Activated naive CD4-positive, alpha-beta T cell (primary cell): ENCODE results near the gene PANK1.

Experiments
- DNase-seq, 4 experiments: peaks; one replicate each; lab custom pipeline; 2025; lab: John Stamatoyannopoulos, UW

Gene PANK1

DNA sequence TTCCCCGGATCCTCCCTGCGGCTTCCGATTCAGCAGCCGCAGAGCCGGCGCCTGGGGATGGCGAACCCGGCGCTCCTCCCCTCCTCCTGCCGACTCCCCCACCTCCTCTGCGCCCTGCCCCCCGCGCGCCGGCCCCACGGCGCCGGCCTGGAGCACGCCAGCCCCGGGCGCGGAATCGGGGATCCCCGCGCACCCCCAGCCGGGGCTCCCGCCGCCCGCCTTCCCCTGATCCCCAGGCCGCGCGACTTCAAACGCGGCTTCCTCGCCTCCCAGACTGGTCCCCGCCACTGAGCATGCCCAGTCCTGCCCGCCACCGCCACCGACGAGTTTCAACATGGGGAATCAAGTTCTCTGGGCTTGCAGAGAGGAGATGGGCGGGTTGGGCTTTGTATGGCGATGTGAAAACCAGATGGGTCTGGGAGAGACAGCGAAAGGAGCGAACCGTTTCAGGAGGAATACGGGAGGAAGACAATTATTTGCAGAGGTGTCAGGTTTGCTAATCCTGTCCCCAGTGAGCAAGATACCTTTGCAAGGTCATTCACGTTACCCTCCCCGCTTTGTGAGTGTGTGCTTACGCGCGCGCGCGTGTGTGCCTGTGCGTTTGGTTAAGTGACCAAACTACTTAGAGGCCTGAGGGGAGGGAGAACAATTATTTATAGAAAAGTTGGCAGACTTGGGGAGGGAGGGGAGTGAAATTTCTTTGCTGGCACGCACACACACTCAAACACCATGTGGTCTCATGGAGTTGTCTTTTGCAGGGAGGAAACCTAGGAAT lies at the start of gene PANK1:
TSS of gene PANK1 (minus strand) at position 276 of the 775 bp plus-strand sequence. CDS start 351 bp downstream, outside the sequence.
- DNase-seq = peak; percentile 7 to 47 (median 24)

DNA sequence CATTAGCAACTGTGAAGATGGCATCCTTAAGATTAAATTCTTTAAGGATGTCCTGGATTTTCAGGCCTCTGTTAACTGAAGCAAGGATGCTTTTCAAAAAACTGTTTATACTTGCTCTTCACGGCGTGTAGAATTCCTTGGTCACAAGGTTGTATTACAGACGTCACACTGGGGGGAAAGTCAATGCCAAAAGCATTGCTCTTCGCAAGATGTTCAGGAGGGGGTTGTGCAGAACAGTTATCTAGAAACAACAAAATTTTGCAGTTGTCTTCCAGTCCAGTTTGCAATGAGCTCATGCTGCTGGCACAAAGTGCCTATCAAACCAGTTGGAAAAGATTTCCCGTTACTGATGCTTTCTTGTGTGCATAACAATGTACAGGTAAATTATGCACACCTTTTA lies 48.1 kb upstream of the PANK1 start:
- no peak for DNase-seq

DNA sequence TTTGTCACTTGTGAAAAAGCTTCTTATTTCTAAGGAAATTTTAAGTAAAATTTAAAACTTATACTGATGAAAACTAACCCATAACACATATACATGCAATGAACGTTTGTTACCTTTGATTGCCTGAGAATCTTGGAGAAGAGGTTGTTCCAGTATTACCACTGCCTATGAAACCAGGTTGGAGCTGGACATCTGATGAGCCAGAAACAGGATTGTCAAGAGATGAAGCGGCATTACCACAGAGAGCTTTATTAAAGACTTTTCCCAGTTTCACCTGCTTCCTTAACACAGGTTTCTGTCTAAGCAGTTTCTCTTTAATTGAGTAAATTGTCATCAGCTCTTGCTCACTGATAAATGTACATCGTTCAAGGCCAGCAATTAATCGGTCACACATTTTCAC lies 47.4 kb upstream of the PANK1 start:
- no peak for DNase-seq

DNA sequence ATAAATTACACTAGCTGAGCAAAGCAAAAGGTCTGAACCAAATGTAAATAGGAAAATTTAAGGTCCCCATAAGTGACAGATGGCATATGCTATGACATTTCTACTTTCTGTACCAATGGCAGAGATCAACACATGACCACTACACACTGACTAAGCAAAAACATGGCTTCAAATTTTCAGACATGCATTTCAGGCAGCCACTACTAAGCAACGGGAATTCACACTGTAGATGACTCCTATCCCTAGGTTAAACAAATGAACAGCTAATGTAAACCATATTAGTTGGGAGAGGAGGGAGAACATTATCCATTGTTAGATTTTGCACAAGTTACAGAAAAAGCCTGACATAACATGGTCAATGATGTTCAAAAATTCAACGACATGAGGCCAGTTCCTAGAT lies 45.0 kb upstream of the PANK1 start:
- no peak for DNase-seq

DNA sequence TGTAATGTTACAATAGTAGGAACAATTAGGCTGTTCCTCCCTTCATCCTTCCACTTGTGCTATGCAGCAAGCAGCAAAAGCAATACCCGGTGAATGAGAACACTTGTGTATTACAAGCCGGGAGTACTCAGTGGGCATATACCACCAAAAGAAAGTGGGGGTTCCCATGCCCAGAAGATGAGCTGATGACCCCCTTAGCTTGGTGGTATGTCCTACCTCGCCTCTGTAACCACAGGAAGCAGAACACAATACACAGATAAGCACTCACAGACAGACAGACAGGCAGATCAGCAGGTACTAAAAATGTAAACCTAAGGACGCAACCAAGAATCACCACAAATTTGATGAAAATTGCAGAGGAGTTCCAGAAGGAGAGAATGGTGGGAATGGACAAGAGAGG lies 40.9 kb upstream of the PANK1 start:
- no peak for DNase-seq

DNA sequence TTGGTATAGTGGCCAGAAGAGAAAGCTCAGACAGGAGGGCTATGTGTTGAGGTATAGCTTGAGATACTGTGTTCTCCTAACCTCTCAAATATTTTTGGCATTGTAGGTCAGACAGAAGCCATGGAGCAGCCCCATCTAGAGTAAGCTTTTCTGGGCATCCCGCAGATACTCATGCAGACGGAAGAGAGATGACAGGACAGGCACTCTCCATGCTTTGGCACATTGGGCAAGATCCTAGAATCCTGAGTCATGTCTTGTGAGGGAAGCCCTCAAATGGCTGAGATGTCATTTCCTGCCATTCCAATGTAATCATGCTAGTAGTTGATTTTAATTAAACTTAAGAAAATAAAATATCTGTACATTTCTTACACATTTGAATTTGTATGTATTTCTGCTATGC lies 39.6 kb upstream of the PANK1 start:
- DNase-seq = no peak

DNA sequence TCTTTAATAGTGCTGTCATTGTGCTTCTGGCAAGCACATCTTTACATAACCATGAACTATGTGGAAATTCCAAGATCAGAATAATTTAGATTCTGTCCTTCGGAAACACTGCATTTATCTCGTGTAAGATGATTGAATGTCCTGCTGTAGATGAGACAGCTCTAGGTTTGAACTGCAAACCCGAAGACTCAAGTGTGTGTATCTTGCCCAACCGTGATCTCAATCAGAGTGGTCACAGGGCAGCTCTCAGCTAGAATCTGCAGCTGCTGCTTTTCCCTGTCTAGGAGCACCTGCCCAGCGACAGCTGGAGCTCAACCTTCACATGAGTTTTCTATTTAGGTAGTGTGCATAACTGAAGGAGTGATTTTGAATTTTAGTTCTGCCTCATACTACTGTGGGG lies 38.8 kb upstream of the PANK1 start:
- DNase-seq = no peak

DNA sequence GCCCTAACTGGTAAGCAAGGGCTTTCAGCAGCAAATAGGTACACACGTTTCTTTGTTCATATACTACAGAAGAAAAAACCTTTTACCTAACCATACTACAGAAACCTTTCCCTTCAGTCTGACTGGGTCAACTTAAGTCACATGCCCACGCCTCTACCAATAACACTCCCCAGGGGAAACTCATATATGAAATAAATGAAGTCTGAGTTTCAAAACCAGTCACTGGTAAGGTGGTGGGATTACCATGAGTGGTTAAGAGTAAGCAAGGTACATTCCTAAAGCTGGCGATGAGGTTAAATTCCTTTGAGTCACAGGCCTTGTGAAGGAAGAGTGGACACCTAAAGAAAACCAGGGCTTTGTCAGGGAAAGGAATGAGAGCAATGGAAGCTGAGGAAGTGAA lies 34.9 kb upstream of the PANK1 start:
- DNase-seq = no peak

DNA sequence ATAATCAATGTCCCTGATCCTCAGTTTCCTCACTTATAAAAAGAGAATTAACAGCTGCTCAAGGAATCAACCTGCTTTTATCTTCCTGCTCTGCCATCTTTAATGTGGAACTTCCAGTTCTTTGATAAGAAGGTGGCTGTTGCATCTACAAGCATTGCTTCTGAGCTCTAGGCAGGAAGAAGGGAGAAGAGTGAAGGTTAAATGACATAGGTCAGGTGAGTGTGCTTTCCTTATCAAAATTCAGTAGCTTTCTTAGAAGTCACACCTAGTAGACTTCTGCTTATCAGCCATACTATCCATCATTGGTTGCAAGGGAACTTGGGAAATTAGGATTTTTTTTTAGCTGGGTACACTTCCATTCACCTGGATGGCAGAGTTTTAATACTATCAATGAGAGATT lies 32.3 kb upstream of the PANK1 start:
- DNase-seq = no peak

DNA sequence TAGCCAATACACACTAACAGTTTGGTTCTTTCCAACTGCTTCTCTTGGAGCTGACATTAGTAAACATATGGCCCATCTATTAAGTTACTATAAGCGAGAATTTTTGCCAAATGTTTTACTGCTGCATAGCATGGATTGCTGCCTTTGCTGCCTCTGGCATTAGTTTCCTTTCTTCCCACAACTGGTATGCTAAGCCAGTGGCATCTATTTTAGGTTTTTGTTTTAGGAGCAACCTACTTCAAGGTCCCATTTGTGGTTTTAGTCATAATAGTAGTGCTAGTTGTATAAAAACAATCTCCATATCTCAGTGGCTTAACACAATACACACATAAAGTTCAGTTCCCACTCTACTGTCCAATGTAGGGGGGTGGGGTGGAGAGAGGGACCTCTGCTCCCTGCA lies 25.9 kb upstream of the PANK1 start:
- DNase-seq = no peak

DNA sequence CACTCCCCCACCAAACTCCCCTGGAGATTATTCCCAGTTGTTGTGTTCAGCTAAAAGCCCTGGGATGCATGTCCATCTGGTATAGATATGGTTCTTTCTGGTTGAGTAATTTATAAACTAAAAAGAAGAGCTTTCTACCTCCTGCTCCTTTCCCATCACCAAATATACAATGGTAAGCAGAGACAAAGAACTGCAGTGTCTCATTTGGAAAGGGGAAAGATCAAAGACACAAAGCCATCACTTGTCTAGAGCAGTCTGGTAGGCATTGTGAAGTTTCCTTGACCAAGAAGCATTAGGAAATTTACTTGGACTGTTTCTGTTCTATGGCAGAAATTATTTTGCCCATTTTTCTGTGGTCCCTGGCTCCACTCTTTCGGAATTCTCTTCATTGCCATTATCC lies 24.9 kb upstream of the PANK1 start:
- DNase-seq = no peak

DNA sequence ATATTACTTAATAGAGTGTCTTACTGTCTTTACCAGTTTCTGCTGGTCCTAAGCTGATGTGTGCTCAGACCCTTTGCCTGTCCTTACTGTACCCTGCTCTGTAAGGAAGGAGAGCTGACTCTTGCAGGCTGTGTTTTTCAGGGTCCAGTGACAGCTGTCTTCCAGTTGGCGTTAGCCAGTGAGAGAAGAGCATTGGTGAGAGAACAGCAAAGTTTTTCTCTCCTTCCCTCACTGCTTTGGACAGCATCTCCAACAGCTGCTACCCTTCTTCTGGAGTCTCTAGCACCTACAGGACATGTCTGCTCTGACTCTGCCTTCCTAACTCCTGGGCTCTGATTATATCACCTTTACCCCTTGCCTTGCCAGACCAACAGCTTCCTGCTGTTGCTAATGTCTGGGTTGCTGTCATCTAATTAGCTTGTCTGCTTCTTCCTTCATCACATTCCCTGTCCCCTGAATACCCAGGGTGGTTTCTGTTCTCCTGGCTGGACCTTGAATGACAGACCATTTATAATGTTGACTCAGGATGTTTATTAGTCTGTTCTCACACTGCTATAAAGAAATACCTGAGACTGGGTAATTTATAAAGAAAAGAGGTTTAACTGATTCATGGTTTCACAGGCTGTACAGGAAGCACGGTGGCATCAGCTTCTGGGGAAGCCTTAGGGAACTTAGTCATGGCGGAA lies 23.5 kb upstream of the PANK1 start:
- DNase-seq = no peak

DNA sequence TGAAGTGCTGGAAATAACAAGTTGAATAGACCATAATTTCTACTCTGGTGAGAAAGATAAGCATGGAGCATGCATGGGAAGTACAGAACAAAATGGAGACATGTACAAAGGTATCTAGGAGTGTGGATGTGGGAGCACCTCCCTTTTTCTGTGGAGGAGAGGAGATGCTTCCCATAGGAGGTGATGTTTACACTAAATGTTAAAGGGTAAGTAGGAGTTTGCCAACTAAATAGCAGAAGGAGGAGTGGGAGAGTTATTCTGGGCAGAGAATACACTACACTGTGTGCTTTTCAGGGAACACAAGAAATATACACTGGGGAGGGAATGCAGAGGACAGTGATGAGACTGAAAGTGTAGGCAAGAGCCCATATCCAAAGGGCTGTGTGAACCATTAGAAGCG lies 21.1 kb upstream of the PANK1 start:
- no peak for DNase-seq

DNA sequence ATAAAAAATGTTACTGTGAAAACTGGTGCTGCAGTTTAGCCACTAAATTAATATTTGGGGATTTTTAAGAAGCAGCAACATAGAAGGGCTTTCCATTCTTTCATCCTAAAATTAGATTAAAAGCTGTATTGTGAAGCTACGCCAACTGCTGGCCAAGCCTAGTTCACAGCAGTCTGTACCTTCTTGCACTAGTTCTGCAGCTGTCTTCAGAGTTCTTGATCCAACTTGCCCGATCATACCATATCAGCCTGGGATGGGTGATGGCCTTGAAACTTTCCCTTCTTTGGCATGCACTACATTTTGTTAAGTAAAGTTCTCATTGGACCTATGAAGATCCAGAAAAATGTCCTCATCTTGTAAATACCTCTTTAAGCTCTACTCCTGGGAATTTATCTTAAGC lies 20.3 kb upstream of the PANK1 start:
- no peak for DNase-seq

DNA sequence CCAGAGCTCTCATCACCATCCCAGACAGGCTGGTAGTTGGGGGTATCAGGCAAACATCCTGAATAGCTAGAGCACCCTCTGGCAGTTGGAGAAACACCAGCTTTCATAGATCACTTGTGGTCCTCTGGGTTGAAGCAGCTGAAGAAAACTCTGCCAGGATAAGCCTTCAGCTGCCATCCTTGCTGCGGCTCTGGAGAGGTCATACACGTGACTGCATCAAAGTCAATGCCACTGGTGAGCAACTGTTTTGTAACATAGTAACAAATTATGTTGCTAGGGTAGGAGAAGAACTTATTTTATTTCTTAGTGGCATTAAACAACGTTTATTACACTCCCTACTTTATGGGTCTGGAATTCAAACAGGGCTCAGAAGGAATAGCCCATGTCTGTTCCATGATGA lies 19.2 kb upstream of the PANK1 start:
- DNase-seq = no peak

DNA sequence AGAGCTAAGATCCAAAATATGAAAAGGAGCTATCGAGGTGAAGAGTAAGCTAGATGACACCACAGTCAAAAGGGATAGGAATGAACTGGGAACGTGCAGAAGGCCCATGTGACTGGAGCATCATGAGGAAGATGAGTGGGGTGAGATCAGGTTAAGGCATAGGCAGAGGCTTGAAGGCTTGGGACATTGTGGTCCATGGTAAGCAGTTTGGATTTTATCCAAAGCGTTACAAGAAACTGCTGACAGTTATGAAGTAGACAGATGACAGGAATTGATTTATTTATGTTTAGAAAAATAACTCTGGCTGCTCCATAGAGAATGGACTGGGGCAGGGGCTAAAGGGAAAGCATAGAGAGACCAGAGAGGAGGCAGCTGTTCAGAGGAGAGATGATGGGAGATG lies 18.1 kb upstream of the PANK1 start:
- DNase-seq = no peak

DNA sequence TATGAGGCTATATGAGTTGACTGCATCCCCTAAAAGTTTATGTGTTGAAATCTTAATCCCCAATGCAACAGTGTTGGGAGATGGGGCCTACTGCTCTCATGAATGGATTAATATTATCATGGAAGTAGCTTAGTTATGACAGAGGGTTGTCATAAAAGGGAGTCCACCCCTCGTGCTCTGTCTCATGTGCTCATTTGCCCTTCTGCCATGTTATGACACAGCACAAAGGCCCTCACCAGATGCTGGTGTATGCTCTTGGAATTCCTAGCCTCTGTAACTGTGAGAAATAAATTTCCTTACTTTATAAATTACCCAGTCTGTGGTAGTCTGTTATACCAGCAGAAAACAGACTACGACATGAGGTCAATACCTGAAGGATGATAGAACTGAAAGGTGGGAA lies 17.6 kb upstream of the PANK1 start:
- no peak for DNase-seq

DNA sequence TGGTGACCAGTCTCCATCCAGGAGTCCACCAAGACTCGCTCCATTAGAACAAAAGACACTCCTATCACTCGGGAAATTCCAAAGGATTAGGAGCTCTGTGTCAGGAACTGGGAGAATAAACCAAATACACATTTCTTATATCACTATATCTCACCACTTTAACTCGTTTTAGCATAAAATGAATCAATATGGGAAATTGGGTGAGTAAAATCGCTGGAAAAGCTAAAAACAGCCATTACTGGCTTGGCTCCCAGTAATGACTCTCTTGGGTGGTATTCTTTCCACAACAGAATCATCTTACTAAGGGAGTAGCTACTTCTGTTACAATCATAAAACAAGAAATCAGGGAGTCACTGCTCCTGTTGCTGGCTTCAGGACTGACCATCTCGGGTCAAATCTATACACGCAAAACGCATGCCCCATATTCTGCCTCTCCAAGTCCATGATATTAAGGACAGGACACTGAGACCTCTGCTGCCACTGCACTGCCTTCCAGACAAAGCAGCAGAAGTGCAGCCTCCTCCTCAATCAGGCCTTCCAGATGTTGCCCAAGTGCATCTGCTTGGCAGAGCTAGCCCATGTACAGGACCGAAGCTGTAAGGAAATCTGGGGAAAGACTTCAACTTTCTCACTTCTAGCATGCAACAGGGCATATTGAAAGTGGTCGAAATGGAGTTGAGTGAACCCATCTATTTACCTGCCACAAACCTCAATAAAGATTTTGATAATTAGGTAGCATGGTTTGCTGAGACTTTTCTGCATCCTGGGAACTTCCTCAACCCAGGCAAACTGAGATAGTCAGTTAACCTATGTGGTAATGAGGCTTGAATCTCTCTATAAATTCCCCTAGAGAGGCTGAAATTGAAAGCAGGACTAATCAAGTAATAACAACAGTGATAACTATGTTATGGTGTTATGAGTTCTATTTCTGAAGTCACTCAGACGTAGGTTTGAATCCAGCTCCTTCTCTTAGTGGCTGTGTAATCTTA lies 14.4 kb upstream of the PANK1 start:
- no peak for DNase-seq

DNA sequence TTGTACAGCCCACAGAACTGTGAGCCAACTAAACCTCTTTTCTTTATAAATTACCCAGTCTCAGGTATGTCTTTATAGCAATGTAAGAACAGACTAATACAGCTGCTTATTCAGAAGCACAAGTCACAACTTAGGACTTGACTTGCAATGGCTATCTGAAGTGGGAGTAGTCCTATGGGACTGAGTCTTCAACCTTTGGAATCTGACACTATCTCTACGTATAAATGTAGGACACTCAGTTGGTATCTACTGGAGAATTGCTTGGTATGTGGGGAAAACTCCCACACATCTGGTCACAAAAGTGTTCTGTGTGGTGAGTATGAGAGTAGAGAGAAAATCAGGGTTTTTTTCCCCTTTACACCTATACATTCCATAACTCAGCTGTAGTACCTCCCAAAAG lies 12.3 kb upstream of the PANK1 start:
- no peak for DNase-seq

DNA sequence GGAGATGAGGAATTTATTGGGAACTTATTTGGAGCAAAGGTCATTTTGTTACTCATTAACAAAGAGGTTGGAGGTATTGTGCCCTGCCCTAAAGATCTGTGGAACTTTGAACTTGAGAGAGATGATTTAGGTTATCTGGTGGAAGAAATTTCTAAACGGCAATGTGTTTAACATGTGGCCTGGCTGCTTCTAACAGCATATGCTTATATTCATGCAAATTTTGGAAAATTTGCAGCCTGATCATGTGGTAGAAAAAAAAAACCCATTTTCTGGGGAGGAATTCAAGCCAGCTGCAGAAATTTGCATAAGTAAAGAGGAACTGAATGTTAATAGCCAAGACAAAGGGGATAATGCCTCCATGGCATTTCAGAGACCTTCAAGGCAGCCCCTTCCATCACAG lies 10.7 kb upstream of the PANK1 start:
- no peak for DNase-seq

DNA sequence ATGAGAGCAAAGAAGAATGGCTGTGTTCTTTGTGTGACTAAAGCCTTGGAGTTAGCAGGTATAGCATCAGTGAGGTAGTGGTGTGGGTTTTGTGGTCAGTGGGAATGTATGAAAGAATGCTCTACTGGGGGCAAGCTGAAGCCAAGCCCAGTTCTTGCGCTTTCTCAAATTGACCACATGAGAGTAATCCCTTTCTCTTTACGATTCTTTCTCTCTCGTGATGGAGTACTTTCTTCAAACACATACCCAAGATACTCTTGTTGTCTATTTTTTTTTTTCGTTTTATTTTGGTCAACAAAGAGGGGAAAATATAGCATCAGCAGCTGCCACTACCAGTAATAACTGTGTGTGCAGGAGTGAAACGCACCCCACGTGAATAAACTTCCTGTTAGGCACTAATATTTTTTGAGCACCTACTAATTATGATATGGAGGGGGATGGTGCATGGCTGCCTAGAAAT lies 8.4 kb upstream of the PANK1 start:
- no peak for DNase-seq

DNA sequence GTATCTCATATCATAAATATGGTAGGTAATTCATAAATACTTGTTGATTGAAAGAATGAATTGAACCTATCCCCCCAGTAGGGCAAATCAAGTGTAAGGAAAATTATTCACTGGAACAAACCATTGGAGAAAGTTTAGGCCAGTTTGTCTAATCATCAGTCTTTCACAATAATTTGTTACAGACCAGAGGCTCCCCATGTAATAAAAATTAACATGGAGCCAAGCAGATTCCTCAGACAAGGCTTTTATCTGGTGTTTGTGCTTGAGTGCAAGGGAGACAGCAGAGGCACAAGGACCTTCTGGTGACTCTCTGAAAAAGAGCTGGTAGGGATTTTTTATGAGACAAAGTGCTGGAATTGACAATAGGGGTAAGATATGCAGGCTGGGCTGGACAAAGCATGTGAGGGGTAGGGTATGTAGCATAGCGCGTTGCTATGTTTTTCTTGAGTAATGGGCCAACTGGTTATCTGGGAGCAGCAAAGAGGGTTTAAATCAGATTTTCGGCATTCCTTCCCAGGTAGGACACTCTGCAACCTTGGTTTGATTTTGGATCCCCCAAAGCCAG lies 7.8 kb upstream of the PANK1 start:
- DNase-seq = no peak
